Heart left ventricle (tissue), 13 donors: ENCODE results near the gene CABLES2.

ENCODE experiments used
- CTCF ChIP-seq, 12 donors: fragments of 200-600 bp; sonication (generic) in 4 of 12; IDR thresholded peaks; one replicate each; pipeline versions ENCODE4 v1.5.0 to v1.8.0; 2018 to 2022; ENCODE audit warnings: antibody characterized with exemption in 12 of 12, mild to moderate bottlenecking in 5 of 12
- POLR2A ChIP-seq, 2 donors: fragments of 450-650 bp; IDR thresholded peaks; one replicate each; pipeline ENCODE4 v1.6.1; 2017; ENCODE audit warnings: antibody characterized with exemption in 2 of 2, mild to moderate bottlenecking in 2 of 2, moderate library complexity in 2 of 2
- donor health status: ischemic (EF 13 %, LVEDD 7.1; RV severe dilation, severe dysfunction).
- donor health status: DM: no; HTN: yes; CAD: no.
- donor health status: DM: no; HTN: no; CAD: no.
- donor health status: ischemic (EF 25% LVEDD 6.9; RV normal size, moderate dysfunction).
- donor health status: ischemic (EF 25% LVEDD 5.7; RV mildly dilated, moderate dysfunction).
- donor health status: ischemic (EF 35%, LVEDD 5.7; RV mildly dilated, moderate dysfunction).
- donor health status: nonischemic (EF 11% LVEDD 7.7; RV severe dilation, severe dysfunction).
- donor health status: DM: yes; HTN: yes; CAD: no.
- donor health status: PGD.
- donor health status: ischemic (EF 29% LVEDD 5.4; RV normal size, mild dysfunction).
- donor health status: nonischemic (EF 23%, LVEDD 6.1; RV moderate dilation, normal function).

DNA sequence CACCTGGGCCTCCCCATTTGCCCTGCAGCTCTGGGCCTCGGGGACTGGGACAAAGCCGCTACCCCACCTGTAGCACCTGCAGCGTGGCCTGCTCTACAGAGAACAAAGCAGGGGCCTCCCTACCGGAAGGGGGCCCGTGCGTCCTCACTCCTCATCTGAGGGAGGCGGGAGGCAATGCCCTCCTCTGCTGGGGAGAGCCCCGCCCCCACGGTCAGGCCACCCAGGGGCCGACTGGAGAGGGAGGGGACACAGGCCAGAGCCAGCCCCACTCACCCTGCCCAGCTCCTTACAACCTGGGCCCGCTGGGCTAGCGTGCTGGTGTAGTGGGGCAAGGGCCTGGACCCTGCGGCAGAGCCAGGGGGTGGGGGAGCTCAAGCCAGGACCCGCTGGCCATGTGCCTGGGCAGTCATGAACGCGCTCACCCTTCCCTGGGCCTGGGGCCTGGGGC is 48.0 kb downstream of the CABLES2 start:
- TF ChIP-seq POLR2A (IDR thresholded peaks at IDR 0.05) (no peak), CTCF (IDR thresholded peaks at IDR 0.05) (no peak)
